ENCODE measurements around the gene CLK1.

Gene CLK1

DNA sequence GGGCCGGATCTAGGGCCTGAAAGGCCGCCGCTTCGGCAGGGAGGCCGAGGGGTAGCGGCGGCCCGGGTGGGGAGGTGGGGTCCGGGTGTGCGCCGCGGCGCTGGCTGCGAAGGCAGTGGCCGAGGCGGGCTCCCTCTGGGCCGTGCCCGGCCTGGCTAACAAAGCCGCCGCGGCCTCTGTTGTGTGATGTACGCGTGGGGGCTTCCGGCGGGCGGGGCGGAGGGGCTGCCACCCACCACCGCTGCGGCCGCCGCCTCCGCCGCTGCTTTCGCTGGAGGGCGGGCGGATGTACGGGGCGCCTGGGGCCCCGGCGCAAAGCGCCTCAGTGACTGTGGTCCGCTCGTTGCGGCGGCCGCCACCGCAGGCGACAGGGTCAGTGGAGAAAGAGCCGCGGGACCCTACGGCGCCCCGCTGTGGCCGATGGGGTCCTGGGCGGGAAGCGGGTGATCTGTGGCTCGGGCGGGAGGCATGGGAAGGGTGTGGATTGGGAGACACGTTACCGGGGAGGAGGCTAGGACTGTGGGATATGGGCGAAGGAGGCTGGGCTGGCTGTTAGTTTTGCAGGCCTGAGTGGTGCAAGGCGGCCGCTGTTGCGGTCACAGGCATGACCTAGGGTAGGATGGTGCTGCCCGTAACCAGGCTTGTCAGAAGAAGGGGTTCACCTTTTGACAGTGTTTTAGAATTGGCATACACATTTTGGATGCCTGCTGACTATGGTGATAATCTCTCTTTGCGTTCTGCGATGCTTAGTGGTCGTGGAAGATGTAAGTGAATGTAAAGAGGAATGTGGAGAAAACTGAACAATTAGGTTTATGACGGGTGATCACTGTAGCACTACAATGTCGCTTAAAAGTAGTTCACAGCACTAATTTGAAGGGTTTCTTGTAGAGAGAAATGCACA, 52.1 kb downstream of the CLK1 start:
- TF ChIP-seq, protein P1, sequence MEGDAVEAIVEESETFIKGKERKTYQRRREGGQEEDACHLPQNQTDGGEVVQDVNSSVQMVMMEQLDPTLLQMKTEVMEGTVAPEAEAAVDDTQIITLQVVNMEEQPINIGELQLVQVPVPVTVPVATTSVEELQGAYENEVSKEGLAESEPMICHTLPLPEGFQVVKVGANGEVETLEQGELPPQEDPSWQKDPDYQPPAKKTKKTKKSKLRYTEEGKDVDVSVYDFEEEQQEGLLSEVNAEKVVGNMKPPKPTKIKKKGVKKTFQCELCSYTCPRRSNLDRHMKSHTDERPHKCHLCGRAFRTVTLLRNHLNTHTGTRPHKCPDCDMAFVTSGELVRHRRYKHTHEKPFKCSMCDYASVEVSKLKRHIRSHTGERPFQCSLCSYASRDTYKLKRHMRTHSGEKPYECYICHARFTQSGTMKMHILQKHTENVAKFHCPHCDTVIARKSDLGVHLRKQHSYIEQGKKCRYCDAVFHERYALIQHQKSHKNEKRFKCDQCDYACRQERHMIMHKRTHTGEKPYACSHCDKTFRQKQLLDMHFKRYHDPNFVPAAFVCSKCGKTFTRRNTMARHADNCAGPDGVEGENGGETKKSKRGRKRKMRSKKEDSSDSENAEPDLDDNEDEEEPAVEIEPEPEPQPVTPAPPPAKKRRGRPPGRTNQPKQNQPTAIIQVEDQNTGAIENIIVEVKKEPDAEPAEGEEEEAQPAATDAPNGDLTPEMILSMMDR (IDR thresholded peaks at IDR 0.05; ENCODE audit: borderline replicate concordance, control extremely low read depth, extremely low read depth, insufficient read depth, missing control alignments) = peak; percentile 66
- in situ Hi-C loops (cut with MboI; ENCODE audit: low sequenced_read_pairs, unreplicated experiment) = no loop called here
- peak; percentile 74 for DNase-seq (ENCODE audit: low spot score)

DNA sequence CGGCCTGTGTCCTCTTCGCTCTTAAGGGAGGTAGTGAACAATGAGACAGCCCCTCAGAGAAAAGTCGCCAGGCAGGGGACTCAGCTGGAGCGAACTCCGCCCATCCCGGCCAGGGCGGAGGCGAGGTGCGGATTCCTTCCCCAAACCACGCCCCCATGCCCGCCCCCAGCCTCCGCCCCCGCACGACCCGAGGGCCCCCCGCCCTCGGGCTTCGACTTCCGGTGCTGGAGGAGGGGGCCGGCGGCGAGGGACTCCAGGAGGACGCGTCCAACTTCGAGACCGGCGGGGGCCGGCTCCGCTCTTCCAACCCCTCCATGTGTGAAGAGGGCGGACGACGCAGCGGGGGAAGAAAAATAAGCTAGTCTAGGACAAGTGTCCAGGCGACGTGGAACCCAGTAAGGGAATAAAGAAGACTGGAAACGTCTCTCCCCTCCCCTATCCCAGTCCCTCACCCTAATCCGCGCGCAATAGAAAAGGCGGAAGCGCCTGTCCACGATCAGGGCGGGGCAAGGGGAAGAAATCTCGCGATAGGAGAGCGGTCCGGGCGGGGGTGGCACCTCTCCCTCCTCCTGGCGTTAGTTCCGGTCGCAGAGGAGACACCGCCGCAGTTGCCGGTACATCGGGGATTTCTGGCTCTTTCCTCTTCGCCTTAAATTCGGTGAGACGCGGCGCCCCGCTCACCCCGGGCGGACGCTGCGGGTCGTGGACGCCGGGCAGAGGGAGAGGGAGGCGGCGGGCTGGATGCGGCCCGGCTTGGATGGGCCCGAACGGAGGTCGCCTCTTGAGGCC, 52.9 kb downstream of the CLK1 start, which contains the start of gene BZW1:
Gene BZW1 (plus strand): TSS at position 578 of the 789 bp plus-strand sequence. CDS start 1,308 bp downstream, outside the sequence.
- peak; percentile 97 for DNase-seq (ENCODE audit: low spot score)
- in situ Hi-C loops (cut with MboI; ENCODE audit: low sequenced_read_pairs, unreplicated experiment) = no loop called here
- TF ChIP-seq, protein P1 (IDR thresholded peaks at IDR 0.05; ENCODE audit: borderline replicate concordance, control extremely low read depth, extremely low read depth, insufficient read depth, missing control alignments) = no peak

DNA sequence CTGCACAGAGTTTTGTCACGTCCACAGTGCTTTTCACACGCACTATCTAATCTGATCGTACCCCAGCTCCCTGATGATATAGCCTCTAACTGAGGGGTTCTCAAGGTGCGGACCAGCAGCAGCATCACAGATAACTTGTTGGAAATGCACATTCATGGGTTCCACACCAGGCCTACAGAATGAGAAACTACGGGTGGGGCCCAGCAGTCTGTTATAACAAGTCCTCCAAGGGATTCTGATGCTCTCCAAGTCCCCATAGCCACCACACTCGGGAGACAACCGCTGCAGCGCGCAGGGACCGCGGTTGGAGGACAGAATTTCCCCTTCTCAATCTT, 53.5 kb downstream of the CLK1 start:
- in situ Hi-C loops (cut with MboI; ENCODE audit: low sequenced_read_pairs, unreplicated experiment) = no loop called here
- DNase-seq (ENCODE audit: low spot score) = no peak

DNA sequence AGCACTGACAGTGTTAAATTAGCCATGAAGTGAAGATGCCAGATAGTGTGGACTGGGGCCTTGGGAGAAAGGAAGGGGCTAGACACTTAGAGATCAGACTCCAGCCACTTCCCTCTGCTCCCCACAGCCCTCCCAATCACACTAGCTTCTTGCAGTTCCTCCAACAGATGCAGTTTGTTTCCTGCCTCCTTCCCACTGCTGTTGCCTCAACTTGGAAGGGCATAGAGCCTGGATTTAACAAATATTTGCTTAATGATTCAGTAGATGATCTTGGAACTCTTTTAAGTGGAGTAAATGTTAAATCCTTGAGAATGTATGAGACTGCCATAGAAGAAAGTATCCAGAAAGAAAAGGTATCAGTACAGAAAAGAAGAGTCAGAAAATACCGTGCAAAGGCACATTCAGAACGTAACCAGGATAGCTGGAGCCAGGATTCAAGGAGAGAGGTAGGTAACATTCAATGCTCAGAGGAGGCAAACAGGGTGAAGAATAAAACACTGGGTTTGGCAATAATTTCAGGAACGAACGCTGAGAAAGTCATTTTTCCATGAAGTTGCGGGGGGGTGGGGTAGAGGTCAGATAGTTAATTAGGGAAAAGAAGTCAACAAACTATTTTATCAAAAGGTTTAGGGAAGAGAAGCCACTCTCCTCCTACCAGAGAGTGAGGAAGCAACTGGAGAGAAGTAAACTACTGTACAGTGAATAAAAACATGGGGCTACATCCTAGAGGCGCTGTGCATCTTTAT, 54.0 kb downstream of the CLK1 start:
- TF ChIP-seq, protein P1 (IDR thresholded peaks at IDR 0.05; ENCODE audit: borderline replicate concordance, control extremely low read depth, extremely low read depth, insufficient read depth, missing control alignments) = no peak
- DNase-seq (ENCODE audit: low spot score) = no peak
- in situ Hi-C loops (cut with MboI; ENCODE audit: low sequenced_read_pairs, unreplicated experiment) = no loop called here

More for the DNA sequence above, 53.5 kb downstream of the CLK1 start:
- TF ChIP-seq, protein P1 (IDR thresholded peaks at IDR 0.05; ENCODE audit: borderline replicate concordance, control extremely low read depth, extremely low read depth, insufficient read depth, missing control alignments) = no peak

DNA sequence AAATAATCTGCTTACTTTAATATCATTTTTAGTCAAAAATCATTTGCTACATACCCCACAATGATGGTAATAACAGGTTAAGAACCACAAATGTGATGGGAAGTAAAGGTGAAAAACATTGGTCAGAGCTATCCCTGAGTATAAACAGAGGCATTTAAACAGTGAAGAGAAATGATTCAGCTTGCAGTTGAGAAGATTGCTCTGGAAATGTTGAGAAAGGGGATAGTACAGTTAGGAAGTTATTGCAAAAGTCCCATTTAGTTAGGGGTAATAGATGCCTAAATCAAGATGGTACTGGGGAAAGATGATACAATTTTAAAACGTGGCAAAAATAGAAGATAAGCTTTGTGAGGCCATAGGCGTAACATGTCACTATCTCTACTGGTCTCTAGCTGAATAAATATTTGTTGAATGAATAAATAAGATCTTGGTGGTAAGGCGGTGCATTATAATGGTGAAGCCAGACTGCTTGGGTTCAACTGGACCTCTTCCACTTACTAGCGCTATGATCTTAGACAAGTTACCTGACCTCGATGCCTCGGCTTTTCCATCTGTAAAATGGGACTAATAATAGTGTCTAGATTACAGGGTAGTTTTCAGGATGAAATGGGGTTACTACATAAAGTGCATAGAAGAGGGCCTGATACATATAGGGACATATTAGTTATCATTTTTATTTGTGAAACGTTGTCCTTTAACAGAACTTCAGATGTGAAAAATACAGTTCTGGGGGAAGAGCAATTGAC, 54.8 kb downstream of the CLK1 start:
- TF ChIP-seq, protein P1 (IDR thresholded peaks at IDR 0.05; ENCODE audit: borderline replicate concordance, control extremely low read depth, extremely low read depth, insufficient read depth, missing control alignments) = no peak
- in situ Hi-C loops (cut with MboI; ENCODE audit: low sequenced_read_pairs, unreplicated experiment) = no loop called here
- no peak for DNase-seq (ENCODE audit: low spot score)

All from GM13976 (cell line).